K562 (cell line): ENCODE results near the gene ERGIC3. TPM values are rescaled to one million over a fixed set of nuclear protein-coding genes. Genes with fewer than 3 reads are reported as not detected.

Source experiments
- ARID2 ChIP-seq: fragments of 450-650 bp; IDR thresholded peaks from 2 replicates; pipeline ENCODE4 v1.6.1; 2017; ENCODE audit warnings: antibody characterized with exemption, mild to moderate bottlenecking
- CBFA2T2 ChIP-seq: fragments of 450-650 bp; conservative IDR thresholded peaks from 2 replicates; pipeline ENCODE4 v1.6.1; 2017; ENCODE audit warnings: mild to moderate bottlenecking
- KLF10 ChIP-seq: fragments of 250-450 bp; sonication (Bioruptor Pico); IDR thresholded peaks from 2 replicates; pipeline ENCODE4 v1.6.1; 2021; ENCODE audit warnings: matching md5 sums
- NFE2L1 ChIP-seq: fragments of 450-650 bp; IDR thresholded peaks from 2 replicates; pipeline ENCODE4 v1.6.1; 2016; ENCODE audit warnings: missing genetic modification characterization, low read depth, mild to moderate bottlenecking, missing compliant biosample characterization, moderate library complexity, borderline replicate concordance
- NR2C1 ChIP-seq, 2 experiments: fragments of 450-650 bp; IDR thresholded peaks; 2 replicates each; pipeline ENCODE4 v1.6.1; 2017; ENCODE audit warnings: mild to moderate bottlenecking in 2 of 2, antibody characterized with exemption in 1 of 2, inconsistent platforms in 1 of 2, missing compliant biosample characterization in 1 of 2, missing genetic modification characterization in 1 of 2
- RAD51 ChIP-seq: fragments of 450-650 bp; IDR thresholded peaks from 2 replicates; pipeline ENCODE4 v1.7.1; 2016; ENCODE audit warnings: low read depth, mild to moderate bottlenecking, borderline replicate concordance
- ZFP1 ChIP-seq: fragments of 450-650 bp; formaldehyde crosslinking; IDR thresholded peaks from 2 replicates; pipeline ENCODE4 v1.4.0; 2020; ENCODE audit warnings: mild to moderate bottlenecking, mixed read lengths
- ZFP30 ChIP-seq: fragments of 250-450 bp; sonication (Bioruptor Pico); IDR thresholded peaks from 2 replicates; pipeline ENCODE4 v1.8.0; 2022; ENCODE audit warnings: moderate library complexity, mild to moderate bottlenecking, inconsistent platforms, borderline replicate concordance
- ZNF124 ChIP-seq: sonication (generic); formaldehyde crosslinking; IDR thresholded peaks from 2 replicates; pipeline ENCODE4 v1.8.1; 2022; ENCODE audit warnings: missing genetic modification reagents
- ZNF436 ChIP-seq: fragments of 250-450, 450-650 bp; sonication (Bioruptor Pico); formaldehyde crosslinking; IDR thresholded peaks from 2 replicates; pipeline ENCODE4 v1.7.0; 2020; ENCODE audit warnings: mild to moderate bottlenecking
- polyA plus RNA-seq, 8 experiments: library from polyadenylated mRNA; depleted of rRNA in 4 of 8; stranded (reverse) in 5 of 8; unstranded in 3 of 8; fragments of >200 nt; fragmentation: Nextera tagmentation in 2 of 8; fragmentation: Illumina TruSeq in 1 of 8; extraction: Ambion mirVana in 2 of 8; extraction: Trizol in 1 of 8; gene quantifications; 2 replicates each; pipeline versions ENCODE4 v1.2.1 to v1.2.3, GENCODE V29; 2011 to 2014; ENCODE audit warnings: inconsistent platforms in 1 of 8, missing spikeins in 1 of 8
- total RNA-seq, 7 experiments: library from RNA; depleted of rRNA in 6 of 7; stranded (reverse); fragments of >200 nt in 6 of 7; fragmentation: Illumina TruSeq in 2 of 7; extraction: Trizol in 2 of 7; gene quantifications; 2 replicates each; pipeline versions ENCODE4 v1.2.1 to v1.2.3, GENCODE V29; 2011 to 2021; ENCODE audit warnings: low replicate concordance in 1 of 7
- TF ChIP-seq, protein P1 (sequence below): fragments of 200-800 bp; sonication (Bioruptor generic); IDR thresholded peaks from 2 replicates; pipeline ENCODE4 v1.6.1; 2017; ENCODE audit warnings: missing genetic modification characterization, missing compliant biosample characterization
- TF ChIP-seq, protein P2 (sequence below): fragments of 250-450 bp; sonication (Bioruptor Pico); IDR thresholded peaks from 2 replicates; pipeline ENCODE4 v1.8.0; 2021; ENCODE audit warnings: borderline replicate concordance, mild to moderate bottlenecking, moderate library complexity; ENCODE audit not compliant: poor library complexity, severe bottlenecking
- TF ChIP-seq, protein P3 (sequence below), 2 experiments: fragments of 250-450 bp in 1 of 2; fragments of 450-650 bp in 1 of 2; sonication (Bioruptor Pico) in 1 of 2; IDR thresholded peaks; 2 replicates each; pipeline versions ENCODE4 v1.6.1 to v1.8.0; 2016 to 2021; ENCODE audit warnings: mild to moderate bottlenecking in 2 of 2, moderate library complexity in 2 of 2, missing compliant biosample characterization in 1 of 2, missing genetic modification characterization in 1 of 2
- TF ChIP-seq, protein P4 (sequence below): sonication (generic); formaldehyde crosslinking; IDR thresholded peaks from 2 replicates; pipeline ENCODE4 v1.8.0; 2022; ENCODE audit warnings: mild to moderate bottlenecking, missing genetic modification reagents
- TF ChIP-seq, protein P5 (sequence below): IDR thresholded peaks from 2 replicates; pipeline ENCODE4 v1.6.1; 2011; ENCODE audit warnings: borderline replicate concordance, low read depth, mild to moderate bottlenecking, moderate library complexity, low read length; ENCODE audit not compliant: insufficient read depth, poor library complexity, severe bottlenecking
- TF ChIP-seq, protein P6 (sequence below), 3 experiments: IDR thresholded peaks in 2 of 3; conservative IDR thresholded peaks in 1 of 3; 2 replicates each; pipeline ENCODE4 v1.5.1; 2011 to 2012; ENCODE audit warnings: low read length in 3 of 3, mild to moderate bottlenecking in 3 of 3, control low read depth in 2 of 3, improper control_type of control experiment in 1 of 3, inconsistent platforms in 1 of 3, low read depth in 1 of 3, mixed read lengths in 1 of 3, moderate library complexity in 1 of 3; ENCODE audit not compliant: insufficient read depth in 2 of 3

The ERGIC3 gene
- total and polyA plus RNA-seq, 9 of the 15 experiments (the other 6 are each of a cell fraction or from before 2014, with no cell fraction given) = 121 to 278 (median 184) TPM

DNA sequence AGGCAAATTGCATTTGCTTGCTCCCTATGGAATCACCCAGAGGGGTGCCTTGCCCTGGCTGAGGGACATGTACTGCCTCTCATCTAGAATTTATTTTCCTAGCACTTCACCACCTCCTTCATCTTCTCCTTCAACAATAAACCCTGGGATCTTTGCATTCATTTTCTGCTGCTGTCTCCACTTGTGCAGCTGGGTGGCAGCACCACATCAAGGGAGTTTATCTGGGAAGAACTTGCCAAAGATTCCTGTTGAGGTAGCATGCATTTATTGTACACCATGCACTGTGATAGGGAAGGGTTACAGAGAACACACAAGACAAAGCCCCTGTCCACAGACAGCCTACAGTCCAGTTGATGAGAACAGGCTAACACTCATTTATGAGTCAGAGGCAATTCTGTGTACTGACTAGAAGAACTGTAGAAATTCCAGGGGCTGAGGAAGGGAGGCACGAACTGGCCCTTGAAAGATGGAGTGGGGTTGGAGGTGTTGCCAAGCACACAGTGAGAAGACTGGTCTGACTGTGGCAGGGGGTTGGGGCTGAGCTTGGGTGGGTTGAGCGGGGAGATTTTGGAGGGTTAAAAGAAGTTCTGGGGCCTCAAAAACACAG, 30.0 kb upstream of the ERGIC3 start (continued):
- TF ChIP-seq, protein P1, sequence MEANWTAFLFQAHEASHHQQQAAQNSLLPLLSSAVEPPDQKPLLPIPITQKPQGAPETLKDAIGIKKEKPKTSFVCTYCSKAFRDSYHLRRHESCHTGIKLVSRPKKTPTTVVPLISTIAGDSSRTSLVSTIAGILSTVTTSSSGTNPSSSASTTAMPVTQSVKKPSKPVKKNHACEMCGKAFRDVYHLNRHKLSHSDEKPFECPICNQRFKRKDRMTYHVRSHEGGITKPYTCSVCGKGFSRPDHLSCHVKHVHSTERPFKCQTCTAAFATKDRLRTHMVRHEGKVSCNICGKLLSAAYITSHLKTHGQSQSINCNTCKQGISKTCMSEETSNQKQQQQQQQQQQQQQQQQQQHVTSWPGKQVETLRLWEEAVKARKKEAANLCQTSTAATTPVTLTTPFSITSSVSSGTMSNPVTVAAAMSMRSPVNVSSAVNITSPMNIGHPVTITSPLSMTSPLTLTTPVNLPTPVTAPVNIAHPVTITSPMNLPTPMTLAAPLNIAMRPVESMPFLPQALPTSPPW = no peak
- TF ChIP-seq NR2C1 (IDR thresholded peaks at IDR 0.05) = no peak
- no peak for TF ChIP-seq NR2C1 (tag; IDR thresholded peaks at IDR 0.05)
- TF ChIP-seq NFE2L1 (tag) = no peak
- no peak for TF ChIP-seq CBFA2T2
- TF ChIP-seq ZFP1 (CRISPR knock-in tag) = no peak
- TF ChIP-seq ARID2 = no peak
- TF ChIP-seq RAD51 = no peak
- TF ChIP-seq, protein P2, sequence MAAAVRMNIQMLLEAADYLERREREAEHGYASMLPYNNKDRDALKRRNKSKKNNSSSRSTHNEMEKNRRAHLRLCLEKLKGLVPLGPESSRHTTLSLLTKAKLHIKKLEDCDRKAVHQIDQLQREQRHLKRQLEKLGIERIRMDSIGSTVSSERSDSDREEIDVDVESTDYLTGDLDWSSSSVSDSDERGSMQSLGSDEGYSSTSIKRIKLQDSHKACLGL (CRISPR knock-in tag) = no peak
- TF ChIP-seq KLF10 (CRISPR knock-in tag) = no peak
- TF ChIP-seq, protein P3, sequence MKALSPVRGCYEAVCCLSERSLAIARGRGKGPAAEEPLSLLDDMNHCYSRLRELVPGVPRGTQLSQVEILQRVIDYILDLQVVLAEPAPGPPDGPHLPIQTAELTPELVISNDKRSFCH (CRISPR knock-in tag; IDR thresholded peaks at IDR 0.05) = no peak
- TF ChIP-seq, protein P3 (tag; IDR thresholded peaks at IDR 0.05) = no peak
- TF ChIP-seq ZNF436 (CRISPR knock-in tag) = no peak
- TF ChIP-seq, protein P4, sequence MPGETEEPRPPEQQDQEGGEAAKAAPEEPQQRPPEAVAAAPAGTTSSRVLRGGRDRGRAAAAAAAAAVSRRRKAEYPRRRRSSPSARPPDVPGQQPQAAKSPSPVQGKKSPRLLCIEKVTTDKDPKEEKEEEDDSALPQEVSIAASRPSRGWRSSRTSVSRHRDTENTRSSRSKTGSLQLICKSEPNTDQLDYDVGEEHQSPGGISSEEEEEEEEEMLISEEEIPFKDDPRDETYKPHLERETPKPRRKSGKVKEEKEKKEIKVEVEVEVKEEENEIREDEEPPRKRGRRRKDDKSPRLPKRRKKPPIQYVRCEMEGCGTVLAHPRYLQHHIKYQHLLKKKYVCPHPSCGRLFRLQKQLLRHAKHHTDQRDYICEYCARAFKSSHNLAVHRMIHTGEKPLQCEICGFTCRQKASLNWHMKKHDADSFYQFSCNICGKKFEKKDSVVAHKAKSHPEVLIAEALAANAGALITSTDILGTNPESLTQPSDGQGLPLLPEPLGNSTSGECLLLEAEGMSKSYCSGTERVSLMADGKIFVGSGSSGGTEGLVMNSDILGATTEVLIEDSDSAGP (CRISPR knock-in tag) = no peak
- no peak for TF ChIP-seq ZFP30 (CRISPR knock-in tag)
- TF ChIP-seq, protein P5, sequence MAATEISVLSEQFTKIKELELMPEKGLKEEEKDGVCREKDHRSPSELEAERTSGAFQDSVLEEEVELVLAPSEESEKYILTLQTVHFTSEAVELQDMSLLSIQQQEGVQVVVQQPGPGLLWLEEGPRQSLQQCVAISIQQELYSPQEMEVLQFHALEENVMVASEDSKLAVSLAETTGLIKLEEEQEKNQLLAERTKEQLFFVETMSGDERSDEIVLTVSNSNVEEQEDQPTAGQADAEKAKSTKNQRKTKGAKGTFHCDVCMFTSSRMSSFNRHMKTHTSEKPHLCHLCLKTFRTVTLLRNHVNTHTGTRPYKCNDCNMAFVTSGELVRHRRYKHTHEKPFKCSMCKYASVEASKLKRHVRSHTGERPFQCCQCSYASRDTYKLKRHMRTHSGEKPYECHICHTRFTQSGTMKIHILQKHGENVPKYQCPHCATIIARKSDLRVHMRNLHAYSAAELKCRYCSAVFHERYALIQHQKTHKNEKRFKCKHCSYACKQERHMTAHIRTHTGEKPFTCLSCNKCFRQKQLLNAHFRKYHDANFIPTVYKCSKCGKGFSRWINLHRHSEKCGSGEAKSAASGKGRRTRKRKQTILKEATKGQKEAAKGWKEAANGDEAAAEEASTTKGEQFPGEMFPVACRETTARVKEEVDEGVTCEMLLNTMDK = no peak
- TF ChIP-seq ZNF124 (CRISPR knock-in tag) = no peak
- TF ChIP-seq, protein P6, sequence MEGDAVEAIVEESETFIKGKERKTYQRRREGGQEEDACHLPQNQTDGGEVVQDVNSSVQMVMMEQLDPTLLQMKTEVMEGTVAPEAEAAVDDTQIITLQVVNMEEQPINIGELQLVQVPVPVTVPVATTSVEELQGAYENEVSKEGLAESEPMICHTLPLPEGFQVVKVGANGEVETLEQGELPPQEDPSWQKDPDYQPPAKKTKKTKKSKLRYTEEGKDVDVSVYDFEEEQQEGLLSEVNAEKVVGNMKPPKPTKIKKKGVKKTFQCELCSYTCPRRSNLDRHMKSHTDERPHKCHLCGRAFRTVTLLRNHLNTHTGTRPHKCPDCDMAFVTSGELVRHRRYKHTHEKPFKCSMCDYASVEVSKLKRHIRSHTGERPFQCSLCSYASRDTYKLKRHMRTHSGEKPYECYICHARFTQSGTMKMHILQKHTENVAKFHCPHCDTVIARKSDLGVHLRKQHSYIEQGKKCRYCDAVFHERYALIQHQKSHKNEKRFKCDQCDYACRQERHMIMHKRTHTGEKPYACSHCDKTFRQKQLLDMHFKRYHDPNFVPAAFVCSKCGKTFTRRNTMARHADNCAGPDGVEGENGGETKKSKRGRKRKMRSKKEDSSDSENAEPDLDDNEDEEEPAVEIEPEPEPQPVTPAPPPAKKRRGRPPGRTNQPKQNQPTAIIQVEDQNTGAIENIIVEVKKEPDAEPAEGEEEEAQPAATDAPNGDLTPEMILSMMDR (IDR thresholded peaks at IDR 0.05 in 2 of 3, conservative IDR thresholded peaks at IDR 0.05 in 1 of 3; ENCODE audit: insufficient read depth in 2 of 3, low read depth in 1 of 3, low read length in 3 of 3) = peak; percentile 62 to 87 (median 81)
